ENCODE data around the gene RASSF7.

Gene RASSF7

DNA sequence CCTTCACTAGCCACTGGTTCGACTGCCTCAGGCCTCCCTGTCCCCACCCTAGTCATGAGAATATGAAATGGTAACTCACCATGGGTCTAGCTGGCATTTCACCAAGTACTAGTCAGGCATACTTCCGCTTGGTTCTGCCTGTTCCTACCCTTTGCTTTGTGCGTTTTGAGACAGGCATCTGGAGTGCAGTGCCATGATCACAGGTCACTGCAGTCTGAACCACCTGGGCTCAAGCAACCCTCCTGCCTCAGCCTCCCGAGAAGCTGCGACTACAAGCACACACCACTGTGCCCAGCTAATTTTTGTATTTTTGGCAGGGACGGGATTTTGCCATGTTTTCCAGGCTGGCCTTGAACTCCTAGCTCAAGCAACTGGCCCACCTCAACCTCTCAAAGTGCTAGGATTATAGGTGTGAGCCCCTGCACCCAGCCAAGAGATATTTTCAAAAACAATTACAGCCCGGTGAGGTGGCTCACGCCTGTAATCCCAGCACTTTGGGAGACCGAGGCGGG, 39.5 kb upstream of the RASSF7 start:
- Histone ChIP-seq H3K4me1 (ENCODE audit: control insufficient read depth, insufficient read depth, low read length) (no peaks in the 10 kb centered on the region), H3K9me3 (ENCODE audit: control insufficient read depth, insufficient read depth, low read depth, low read length) (no peaks in the 10 kb centered on the region), H3K27ac (ENCODE audit: extremely low read depth, low read depth, low read length) (no peak overlapping the region), H3K36me3 (ENCODE audit: control insufficient read depth in 2 of 2, insufficient read depth in 1 of 2, low read length in 2 of 2) (no peaks in the 10 kb centered on the region), H3K4me3 (ENCODE audit: low read depth, low read length) (no peak overlapping the region)
- ChIA-PET POLR2A (interaction anchor here (1.1 to 1.2 kb wide), 2 partner anchors 13 to 15 kb away, joined by 3 to 4 read pairs; no protein-coding TSS in a partner anchor), CTCF (interaction anchor here (0.7 to 0.9 kb wide), 3 partner anchors 9 to 185 kb away, joined by 3 read pairs; partner anchors contain the start of gene EPS8L2)
- TF ChIP-seq ZSCAN16 (tag by site-specific recombination; IDR thresholded peaks at IDR 0.05), result no peak
- TF ChIP-seq ZNF549 (tag by site-specific recombination; IDR thresholded peaks at IDR 0.05), result no peak
- no peak for TF ChIP-seq ZEB2 (tag by site-specific recombination; IDR thresholded peaks at IDR 0.05)
- TF ChIP-seq ZNF335 (tag by site-specific recombination; conservative IDR thresholded peaks at IDR 0.05), result no peak
- TF ChIP-seq, protein P1, sequence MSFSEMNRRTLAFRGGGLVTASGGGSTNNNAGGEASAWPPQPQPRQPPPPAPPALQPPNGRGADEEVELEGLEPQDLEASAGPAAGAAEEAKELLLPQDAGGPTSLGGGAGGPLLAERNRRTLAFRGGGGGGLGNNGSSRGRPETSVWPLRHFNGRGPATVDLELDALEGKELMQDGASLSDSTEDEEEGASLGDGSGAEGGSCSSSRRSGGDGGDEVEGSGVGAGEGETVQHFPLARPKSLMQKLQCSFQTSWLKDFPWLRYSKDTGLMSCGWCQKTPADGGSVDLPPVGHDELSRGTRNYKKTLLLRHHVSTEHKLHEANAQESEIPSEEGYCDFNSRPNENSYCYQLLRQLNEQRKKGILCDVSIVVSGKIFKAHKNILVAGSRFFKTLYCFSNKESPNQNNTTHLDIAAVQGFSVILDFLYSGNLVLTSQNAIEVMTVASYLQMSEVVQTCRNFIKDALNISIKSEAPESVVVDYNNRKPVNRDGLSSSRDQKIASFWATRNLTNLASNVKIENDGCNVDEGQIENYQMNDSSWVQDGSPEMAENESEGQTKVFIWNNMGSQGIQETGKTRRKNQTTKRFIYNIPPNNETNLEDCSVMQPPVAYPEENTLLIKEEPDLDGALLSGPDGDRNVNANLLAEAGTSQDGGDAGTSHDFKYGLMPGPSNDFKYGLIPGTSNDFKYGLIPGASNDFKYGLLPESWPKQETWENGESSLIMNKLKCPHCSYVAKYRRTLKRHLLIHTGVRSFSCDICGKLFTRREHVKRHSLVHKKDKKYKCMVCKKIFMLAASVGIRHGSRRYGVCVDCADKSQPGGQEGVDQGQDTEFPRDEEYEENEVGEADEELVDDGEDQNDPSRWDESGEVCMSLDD (tag by site-specific recombination; IDR thresholded peaks at IDR 0.05), result no peak
- no peak for TF ChIP-seq ZNF146 (tag by site-specific recombination; IDR thresholded peaks at IDR 0.05)
- no peak for TF ChIP-seq ZNF561 (tag by site-specific recombination; IDR thresholded peaks at IDR 0.05; ENCODE audit: borderline replicate concordance)
- no peak for TF ChIP-seq ZFP3 (tag by site-specific recombination; IDR thresholded peaks at IDR 0.05; ENCODE audit: low read depth)
- TF ChIP-seq ZNF792 (tag by site-specific recombination; IDR thresholded peaks at IDR 0.05), result no peak
- no peak for TF ChIP-seq ZNF311 (tag by site-specific recombination; IDR thresholded peaks at IDR 0.05; ENCODE audit: borderline replicate concordance)
- no peak for TF ChIP-seq FEZF1 (tag by site-specific recombination; IDR thresholded peaks at IDR 0.05)
- TF ChIP-seq OVOL3 (tag by site-specific recombination; IDR thresholded peaks at IDR 0.05), result no peak
- no peak for TF ChIP-seq ZNF157 (tag by site-specific recombination; IDR thresholded peaks at IDR 0.05)
- no peak for TF ChIP-seq ZNF830 (tag by site-specific recombination; IDR thresholded peaks at IDR 0.05; ENCODE audit: low read depth)
- TF ChIP-seq ZNF341 (tag by site-specific recombination; IDR thresholded peaks at IDR 0.05; ENCODE audit: low read depth), result no peak
- TF ChIP-seq BCL11B (tag by site-specific recombination; IDR thresholded peaks at IDR 0.05; ENCODE audit: low read depth), result no peak
- TF ChIP-seq ZNF548 (tag by site-specific recombination; IDR thresholded peaks at IDR 0.05), result no peak
- TF ChIP-seq ZNF169 (tag by site-specific recombination; IDR thresholded peaks at IDR 0.05), result no peak
- no peak for TF ChIP-seq ZNF449 (tag by site-specific recombination; IDR thresholded peaks at IDR 0.05)

GRCh38 chr11:526192-526591, 34.6 kb upstream of the RASSF7 start:
- Histone ChIP-seq H3K4me1 (ENCODE audit: control insufficient read depth, insufficient read depth, low read length) (no peaks in the 10 kb centered on the region), H3K36me3 (ENCODE audit: control insufficient read depth in 2 of 2, insufficient read depth in 1 of 2, low read length in 2 of 2) (peaks cover 0 to 19% of the 10 kb centered on the region in 2 experiments; a peak in 1 of 3 replicates), H3K4me3 (ENCODE audit: low read depth, low read length) (no peak overlapping the region), H3K9me3 (ENCODE audit: control insufficient read depth, insufficient read depth, low read depth, low read length) (no peaks in the 10 kb centered on the region), H3K27ac (ENCODE audit: extremely low read depth, low read depth, low read length) (no peak overlapping the region)
- POLR2A ChIA-PET, result no interaction called here
- CTCF ChIA-PET, result no interaction called here
- TF ChIP-seq ZNF529 (tag by site-specific recombination; IDR thresholded peaks at IDR 0.05; ENCODE audit: insufficient replicate concordance) (no peak), ZNF302 (tag by site-specific recombination; IDR thresholded peaks at IDR 0.05; ENCODE audit: low read depth) (no peak), ZNF16 (tag by site-specific recombination; IDR thresholded peaks at IDR 0.05; ENCODE audit: low read depth) (no peak), ZNF335 (tag by site-specific recombination; conservative IDR thresholded peaks at IDR 0.05) (no peak), EGR2 (tag by site-specific recombination; IDR thresholded peaks at IDR 0.05; ENCODE audit: low read depth) (no peak), ZNF2 (tag by site-specific recombination; IDR thresholded peaks at IDR 0.05) (no peak), KLF7 (tag by site-specific recombination; IDR thresholded peaks at IDR 0.05; ENCODE audit: borderline replicate concordance) (no peak), IKZF3 (tag by site-specific recombination; IDR thresholded peaks at IDR 0.05) (no peak), ZBTB49 (tag by site-specific recombination; IDR thresholded peaks at IDR 0.05; ENCODE audit: low read depth) (no peak), REPIN1 (tag by site-specific recombination; IDR thresholded peaks at IDR 0.05; ENCODE audit: low read depth) (no peak), ZNF221 (tag by site-specific recombination; IDR thresholded peaks at IDR 0.05; ENCODE audit: borderline replicate concordance) (no peak), KLF1 (tag by site-specific recombination; IDR thresholded peaks at IDR 0.05) (no peak)

All from HEK293 (cell line).